GM19351 (cell line): ENCODE data around the gene COX19.
"Not testable (repeated sequence)": the region's sequence is repeated elsewhere in the genome, so short reads cannot be mapped to it uniquely, and the experiment has no call there.

Experiments used
- ATAC-seq: cut with Tn5 transposase; IDR thresholded peaks from one replicate; pipeline ENCODE4 v1.9.1; 2021; ENCODE audit warnings: mild to moderate bottlenecking, moderate library complexity; ENCODE audit not compliant: unreplicated experiment

COX19 gene

GRCh38 chr7:963236-964078 lies 11.9 kb downstream of the COX19 start:
- ATAC-seq, result no peak

- no peak for ATAC-seq
Measured at GRCh38 chr7:962401-963081, 12.8 kb downstream of the COX19 start.

GRCh38 chr7:961546-962400 lies 13.6 kb downstream of the COX19 start:
- ATAC-seq, result no peak

- not testable (repeated sequence) for ATAC-seq
Measured at GRCh38 chr7:960972-961371, 14.4 kb downstream of the COX19 start.

- no peak for ATAC-seq
Measured at GRCh38 chr7:960269-960871, 15.0 kb downstream of the COX19 start.

GRCh38 chr7:959740-960139 lies 15.6 kb downstream of the COX19 start:
- not testable (repeated sequence) for ATAC-seq

GRCh38 chr7:959271-959670 lies 16.1 kb downstream of the COX19 start:
- no peak for ATAC-seq

GRCh38 chr7:958221-959200 lies 16.8 kb downstream of the COX19 start:
- no peak for ATAC-seq

- ATAC-seq, result no peak
Measured at GRCh38 chr7:957418-958220, 17.7 kb downstream of the COX19 start.

GRCh38 chr7:956031-956430 lies 19.3 kb downstream of the COX19 start:
- no peak for ATAC-seq

GRCh38 chr7:954330-955238 lies 20.8 kb downstream of the COX19 start, which contains the start of gene ADAP1:
TSS of gene ADAP1 (minus strand) at chr7:954680. CDS start at chr7:954477, 203 bp downstream.
- ATAC-seq, result peak; percentile 62

GRCh38 chr7:953547-954327 lies 21.6 kb downstream of the COX19 start:
- ATAC-seq, result peak; percentile 28

- ATAC-seq, result no peak
Measured at GRCh38 chr7:952548-953441, 22.6 kb downstream of the COX19 start.

GRCh38 chr7:951881-952547 lies 23.3 kb downstream of the COX19 start:
- no peak for ATAC-seq
